ENCODE measurements around the gene CCDC182. TPM values are rescaled to one million over a fixed set of nuclear protein-coding genes. Genes with fewer than 3 reads are reported as not detected.
A peak's percentile ranks its signal among the peaks of the same experiment; 100 is the strongest.

Gene CCDC182
- total RNA-seq, 1 donor from 2014 or later = not detected

- no peak for ATAC-seq
These were observed 30.4 kb downstream of the CCDC182 start for GRCh38 chr17:57714665-57715180.

GRCh38 chr17:57713140-57713539 lies 32.0 kb downstream of the CCDC182 start:
- TF ChIP-seq CTCF (IDR thresholded peaks at IDR 0.05) = no peak
- ATAC-seq = no peak
- intact Hi-C loops (cut with DNase I) = no loop called here
- H3K27ac ChIP-seq = no peak overlapping the region
- H3K9me3 ChIP-seq = no peaks in the 10 kb centered on the region
- DNase-seq = no peak
- no peaks in the 10 kb centered on the region for H3K36me3 ChIP-seq
- H3K4me1 ChIP-seq = no peaks in the 10 kb centered on the region
- peaks cover 15% of the 10 kb centered on the region for H3K27me3 ChIP-seq
- H3K4me3 ChIP-seq = no peak overlapping the region

More at GRCh38 chr17:57714665-57715180, 30.4 kb downstream of the CCDC182 start:
- intact Hi-C loops (cut with DNase I) = no loop called here
- Histone ChIP-seq H3K36me3 (no peaks in the 10 kb centered on the region), H3K4me3 (no peak overlapping the region), H3K4me1 (no peaks in the 10 kb centered on the region), H3K9me3 (no peaks in the 10 kb centered on the region), H3K27ac (no peak overlapping the region), H3K27me3 (peaks cover 15% of the 10 kb centered on the region)
- TF ChIP-seq CTCF (IDR thresholded peaks at IDR 0.05) = no peak
- DNase-seq = no peak

GRCh38 chr17:57708410-57708809 lies 36.7 kb downstream of the CCDC182 start:
- Histone ChIP-seq H3K4me1 (no peaks in the 10 kb centered on the region), H3K36me3 (no peaks in the 10 kb centered on the region), H3K4me3 (no peak overlapping the region), H3K9me3 (no peaks in the 10 kb centered on the region), H3K27me3 (no peaks in the 10 kb centered on the region), H3K27ac (no peak overlapping the region)
- intact Hi-C loops (cut with DNase I) = no loop called here
- no peak for DNase-seq
- no peak for TF ChIP-seq CTCF (IDR thresholded peaks at IDR 0.05)
- peak; percentile 12 for ATAC-seq

GRCh38 chr17:57707892-57708291 lies 37.2 kb downstream of the CCDC182 start:
- no peaks in the 10 kb centered on the region for H3K27me3 ChIP-seq
- no peaks in the 10 kb centered on the region for H3K4me1 ChIP-seq
- no peaks in the 10 kb centered on the region for H3K36me3 ChIP-seq
- H3K27ac ChIP-seq = no peak overlapping the region
- TF ChIP-seq CTCF (IDR thresholded peaks at IDR 0.05) = no peak
- ATAC-seq (peak; percentile 57), DNase-seq (no peak)
- intact Hi-C loops (cut with DNase I) = no loop called here
- H3K4me3 ChIP-seq = no peak overlapping the region
- no peaks in the 10 kb centered on the region for H3K9me3 ChIP-seq

GRCh38 chr17:57706761-57707160 lies 38.3 kb downstream of the CCDC182 start:
- Histone ChIP-seq H3K9me3 (no peaks in the 10 kb centered on the region), H3K4me1 (no peaks in the 10 kb centered on the region), H3K27me3 (no peaks in the 10 kb centered on the region), H3K27ac (no peak overlapping the region), H3K36me3 (no peaks in the 10 kb centered on the region), H3K4me3 (no peak overlapping the region)
- no peak for TF ChIP-seq CTCF (IDR thresholded peaks at IDR 0.05)
- ATAC-seq = no peak
- no peak for DNase-seq
- intact Hi-C loops (cut with DNase I) = no loop called here

Measured in upper lobe of right lung (tissue), 1 donor.